HG02588 (cell line): ENCODE measurements around the gene JAG1.
A peak's percentile ranks its signal among the peaks of the same experiment; 100 is the strongest.

ENCODE experiments used
- ATAC-seq: cut with Tn5 transposase; IDR thresholded peaks from one replicate; pipeline ENCODE4 v1.9.1; 2021; ENCODE audit warnings: mild to moderate bottlenecking, moderate library complexity; ENCODE audit not compliant: unreplicated experiment

Gene JAG1

DNA sequence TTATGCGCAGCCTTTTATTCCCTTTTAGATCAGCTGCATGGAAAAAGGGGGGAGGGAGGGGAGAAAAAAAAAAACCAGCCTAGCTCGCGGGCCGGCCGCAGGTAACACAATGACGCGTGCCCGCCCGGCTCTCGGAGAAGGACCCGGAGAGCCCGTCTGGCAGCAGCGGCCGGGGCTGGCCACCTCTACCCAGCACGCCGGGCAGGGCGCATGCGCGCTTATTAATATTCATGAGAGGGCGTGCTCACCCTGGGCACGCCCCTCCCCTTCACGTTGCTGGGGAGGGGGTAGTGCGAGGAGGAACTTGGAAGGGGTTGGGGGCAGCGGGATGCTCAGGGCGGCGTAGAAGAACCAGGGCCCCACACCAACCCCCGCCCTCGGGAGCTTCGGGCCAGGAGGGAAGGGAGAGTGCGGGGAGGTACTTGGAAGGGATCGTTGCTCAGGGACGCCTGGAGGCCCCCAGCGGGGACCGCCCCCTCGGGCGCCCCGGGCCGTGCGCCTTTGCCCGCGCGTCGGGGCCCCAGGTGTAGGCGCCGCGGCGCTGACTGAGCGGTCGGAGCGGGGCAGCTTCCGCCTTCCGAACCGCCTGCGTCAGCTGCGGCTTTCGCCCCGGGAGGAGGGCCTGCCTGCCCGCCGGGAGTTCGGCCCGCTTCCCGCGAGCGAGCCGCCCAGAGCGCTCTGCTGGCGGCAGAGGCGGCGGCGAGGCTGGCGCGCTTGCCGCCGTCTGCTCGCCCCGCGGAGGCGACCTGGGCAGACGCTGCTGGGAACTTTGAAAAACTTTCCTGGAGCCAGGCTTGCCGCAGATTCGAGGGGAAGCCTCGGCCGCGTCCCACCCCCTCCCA lies at the start of gene JAG1:
TSS of gene JAG1 (minus strand) at position 158 of the 842 bp plus-strand sequence. CDS start 469 bp downstream, outside the sequence.
- peak; percentile 60 for ATAC-seq

DNA sequence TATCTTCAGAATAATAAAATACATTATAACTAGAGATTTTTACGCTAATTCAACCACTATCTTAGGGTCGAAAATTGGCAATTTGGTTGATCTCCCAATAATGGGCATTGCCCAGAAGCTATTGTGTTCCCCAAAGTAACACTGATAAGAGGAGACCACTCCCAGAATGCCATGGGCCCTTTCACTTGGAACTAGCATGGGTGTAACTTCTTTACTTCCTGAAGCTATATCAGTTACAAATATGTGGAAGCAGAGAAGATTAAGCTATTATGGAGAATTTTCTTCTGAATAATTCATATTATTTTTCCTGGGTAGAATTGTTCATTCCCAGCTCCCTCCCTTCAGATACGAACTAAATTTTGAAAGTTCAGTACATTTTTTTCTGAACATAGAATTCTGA lies 48.2 kb upstream of the JAG1 start:
- no peak for ATAC-seq

DNA sequence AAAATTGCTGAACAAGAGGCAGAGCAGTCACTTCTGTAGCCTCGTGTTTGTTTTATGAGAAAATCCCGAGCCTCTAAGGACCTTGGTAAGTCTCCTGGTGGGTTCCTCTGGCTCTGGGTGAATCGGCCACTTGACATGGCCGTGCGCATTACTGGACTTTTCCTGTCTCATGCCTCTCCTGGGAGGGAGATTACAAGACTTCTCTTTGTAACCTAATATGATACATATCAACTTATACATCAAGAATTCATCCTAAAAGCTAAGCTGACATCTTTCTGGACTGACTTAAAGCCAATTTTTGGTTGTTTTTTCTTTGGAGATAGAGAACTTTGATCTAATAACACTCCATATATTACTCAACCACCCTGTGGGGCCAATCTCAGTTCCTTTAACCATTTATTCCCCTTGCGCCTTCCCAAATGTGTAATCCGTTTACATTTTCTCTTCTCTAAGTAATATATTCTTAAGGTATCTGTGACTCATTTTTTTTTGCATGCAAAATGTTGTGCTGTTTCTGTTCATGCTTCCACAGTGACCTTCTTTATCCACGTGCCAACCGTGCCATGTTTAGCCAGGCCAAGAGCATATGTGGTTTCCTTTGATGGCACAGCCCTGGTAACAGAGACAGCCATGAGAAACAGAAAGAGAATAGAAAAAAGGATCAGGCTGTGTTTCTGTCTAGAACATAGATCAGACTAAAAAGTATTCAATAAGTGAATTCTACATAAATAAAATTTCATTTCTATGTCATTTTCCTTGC lies 47.5 kb upstream of the JAG1 start:
- no peak for ATAC-seq

DNA sequence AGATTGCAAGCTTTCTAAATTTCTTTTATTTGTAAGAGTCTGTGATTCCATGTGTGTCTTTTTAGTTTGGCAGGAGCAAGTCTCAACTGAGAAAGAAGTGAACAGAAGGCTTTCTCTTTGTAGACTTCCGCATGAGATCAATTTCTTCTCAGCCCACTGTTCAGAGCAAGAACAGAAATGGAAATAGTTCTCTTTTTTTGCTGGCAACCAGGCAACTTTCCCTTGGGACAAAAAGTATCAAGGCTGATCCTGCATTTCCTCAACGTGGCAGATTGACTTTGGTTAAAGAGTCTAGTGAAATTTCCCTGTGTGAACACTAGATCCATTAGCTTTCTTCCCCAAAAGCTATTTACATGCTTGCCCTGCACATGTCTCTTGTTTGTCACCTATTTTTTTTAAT lies 46.8 kb upstream of the JAG1 start:
- ATAC-seq: no peak

DNA sequence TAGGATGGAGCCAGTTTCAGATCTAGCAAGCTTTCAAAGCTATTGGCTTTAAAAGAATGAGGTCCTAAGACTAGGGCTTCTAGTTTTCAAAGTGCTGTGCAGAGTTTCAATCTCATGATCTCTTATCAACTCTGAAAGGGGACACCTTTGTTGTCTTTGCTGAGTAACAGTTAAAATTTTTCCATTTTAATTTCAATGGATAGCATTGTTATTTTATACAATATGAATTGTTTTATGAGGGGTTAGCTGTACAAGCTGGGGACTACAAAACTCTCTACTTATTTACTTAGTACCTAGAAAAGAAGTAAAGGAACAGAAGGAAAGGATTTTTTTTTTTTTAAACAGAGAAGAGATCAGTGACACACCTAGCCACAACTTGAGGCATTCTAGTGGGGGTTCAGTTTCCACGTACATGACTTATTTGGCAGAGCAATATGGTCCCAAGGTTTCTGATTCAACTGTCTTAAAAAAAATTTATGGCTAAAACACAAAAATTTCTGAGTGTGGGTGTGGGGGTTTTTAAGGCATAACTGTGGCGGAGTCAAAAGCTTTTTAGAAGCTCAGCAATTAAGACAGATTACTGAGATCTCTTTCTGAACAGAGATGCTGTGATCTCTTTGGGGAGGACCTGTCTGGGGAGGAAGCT lies 46.1 kb upstream of the JAG1 start:
- ATAC-seq: no peak

DNA sequence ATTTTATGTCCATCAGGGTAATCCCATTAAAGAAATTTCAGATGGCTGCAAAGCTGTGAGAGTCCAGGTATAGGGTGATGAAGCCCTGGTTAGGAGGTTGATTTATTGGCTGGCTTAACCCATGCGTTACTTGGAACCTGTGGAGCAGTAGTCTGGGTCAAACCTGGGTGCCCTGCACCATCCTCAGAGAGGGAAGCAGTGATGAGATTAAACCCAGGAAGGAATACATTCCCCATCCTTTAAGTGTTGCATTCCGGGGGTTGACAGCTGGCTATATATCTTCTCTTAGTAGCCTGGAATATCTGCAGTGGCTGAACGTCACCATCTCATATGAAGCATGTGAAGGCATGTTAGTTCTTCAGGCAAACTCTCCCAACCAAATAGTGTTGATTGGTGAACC lies 44.9 kb upstream of the JAG1 start:
- no peak for ATAC-seq

DNA sequence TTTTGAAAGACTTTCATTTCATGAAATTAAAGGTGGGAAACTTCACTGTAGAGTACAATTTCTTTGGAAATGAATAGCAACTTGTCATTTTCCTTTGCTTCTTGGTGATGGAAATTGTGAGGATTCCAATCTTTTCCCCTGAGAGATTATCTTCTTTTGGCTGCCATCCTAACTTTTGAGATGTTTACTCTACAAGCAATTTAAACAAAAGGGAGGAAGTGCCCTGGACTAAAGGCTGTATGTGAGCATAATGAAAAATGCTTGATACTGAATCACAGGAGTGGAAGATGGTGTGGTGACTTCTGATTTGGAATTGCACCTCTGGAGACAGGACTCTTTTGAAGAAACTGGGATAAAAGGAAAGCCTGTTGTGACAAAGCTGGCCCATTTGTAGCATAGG lies 43.1 kb upstream of the JAG1 start:
- ATAC-seq: no peak

DNA sequence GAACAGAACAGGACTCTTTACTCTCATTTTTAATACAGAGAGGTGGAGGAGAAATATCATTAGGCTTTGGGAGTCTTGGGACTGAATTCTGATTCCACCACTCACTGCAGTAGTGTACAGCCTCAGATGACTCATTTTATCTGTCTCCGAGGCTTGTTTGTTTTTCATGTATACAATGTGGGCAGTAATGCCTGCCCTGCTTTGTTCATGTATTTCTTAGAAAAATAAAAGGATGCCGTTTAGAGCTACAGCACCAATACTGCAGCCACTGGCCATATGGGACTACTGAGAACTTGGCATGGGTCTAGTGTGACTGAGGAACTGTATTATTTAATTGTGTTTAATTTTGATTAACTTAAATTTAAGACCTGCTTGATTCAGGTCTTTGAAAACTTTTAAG lies 41.2 kb upstream of the JAG1 start:
- ATAC-seq: no peak

DNA sequence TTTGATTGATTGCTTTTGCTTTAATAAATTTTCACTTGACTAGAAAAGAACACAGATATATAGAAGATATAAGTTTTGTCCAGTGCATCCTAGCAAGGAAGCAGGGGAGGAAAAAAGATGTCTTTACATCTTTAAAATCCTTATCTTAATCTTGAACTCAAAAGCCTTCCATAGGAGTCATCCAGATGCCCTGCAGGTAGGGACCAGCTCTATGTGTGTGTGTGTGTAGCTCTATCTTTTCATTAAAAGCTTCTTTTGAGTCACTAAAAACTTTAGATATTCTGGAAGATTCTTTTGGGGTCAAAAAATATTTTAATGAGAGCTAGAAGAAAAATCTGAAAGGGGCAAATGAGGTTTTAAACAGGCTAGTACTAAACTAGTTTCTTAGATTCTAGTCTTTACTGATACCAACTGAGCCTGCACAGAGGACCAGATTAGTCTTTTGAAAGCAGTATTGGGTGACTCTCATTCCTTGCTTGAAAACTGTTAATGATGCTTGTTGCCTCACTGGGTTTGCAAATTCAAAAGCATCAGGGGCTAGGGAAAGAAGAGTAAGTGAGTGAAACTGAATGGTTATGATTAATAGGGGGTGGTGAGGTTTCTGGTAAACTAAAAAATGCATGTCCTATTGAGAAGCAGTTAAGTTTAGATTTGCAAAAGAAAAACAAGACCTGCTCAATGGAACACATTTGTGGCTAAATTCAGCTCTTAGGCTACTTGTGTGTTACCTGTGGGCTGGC lies 40.6 kb upstream of the JAG1 start:
- no peak for ATAC-seq

DNA sequence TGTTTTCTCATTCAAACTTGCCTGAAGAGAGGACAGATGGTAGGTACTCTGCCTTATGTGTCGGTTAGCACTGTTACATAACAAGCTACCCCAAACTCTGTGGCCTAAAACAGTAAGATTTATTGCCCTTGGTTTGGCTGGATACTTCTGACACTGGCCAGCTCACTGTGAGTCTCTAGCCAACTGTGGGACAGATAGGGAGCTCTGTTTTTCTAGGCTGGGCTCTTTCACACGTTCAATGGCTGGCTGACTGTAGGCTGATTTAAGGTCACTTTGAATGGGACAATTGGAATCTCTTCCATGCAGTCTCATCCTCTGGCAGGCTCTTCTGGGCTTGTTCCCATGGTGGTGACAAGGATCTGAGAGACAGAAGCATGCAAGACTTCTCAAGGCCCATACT lies 39.4 kb upstream of the JAG1 start:
- ATAC-seq: no peak

DNA sequence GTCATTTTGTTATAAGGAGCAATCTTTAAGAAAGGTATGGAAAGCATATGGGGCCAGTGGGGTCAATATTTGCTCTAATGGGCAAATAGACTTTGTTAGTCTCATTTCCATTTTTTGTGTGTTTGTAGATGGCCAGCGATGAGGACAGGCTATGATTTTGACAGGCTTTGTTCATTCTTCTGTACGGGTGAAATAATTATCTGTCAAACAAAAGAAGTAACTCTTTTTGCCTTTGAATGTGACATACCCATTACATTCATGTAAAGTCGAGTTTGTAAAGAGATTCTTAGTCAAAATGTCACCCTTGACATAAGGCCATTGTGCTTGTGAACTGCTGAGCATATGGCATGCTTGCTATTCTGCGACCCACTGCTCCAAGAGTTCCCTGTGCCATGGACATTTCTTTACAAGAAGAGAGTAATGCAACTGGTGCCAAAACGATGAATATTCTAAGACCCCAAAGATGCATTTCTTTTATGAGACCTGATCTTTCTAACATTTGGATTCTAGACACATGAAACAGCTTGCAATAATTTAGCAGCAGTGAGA lies 38.2 kb upstream of the JAG1 start:
- ATAC-seq: no peak

DNA sequence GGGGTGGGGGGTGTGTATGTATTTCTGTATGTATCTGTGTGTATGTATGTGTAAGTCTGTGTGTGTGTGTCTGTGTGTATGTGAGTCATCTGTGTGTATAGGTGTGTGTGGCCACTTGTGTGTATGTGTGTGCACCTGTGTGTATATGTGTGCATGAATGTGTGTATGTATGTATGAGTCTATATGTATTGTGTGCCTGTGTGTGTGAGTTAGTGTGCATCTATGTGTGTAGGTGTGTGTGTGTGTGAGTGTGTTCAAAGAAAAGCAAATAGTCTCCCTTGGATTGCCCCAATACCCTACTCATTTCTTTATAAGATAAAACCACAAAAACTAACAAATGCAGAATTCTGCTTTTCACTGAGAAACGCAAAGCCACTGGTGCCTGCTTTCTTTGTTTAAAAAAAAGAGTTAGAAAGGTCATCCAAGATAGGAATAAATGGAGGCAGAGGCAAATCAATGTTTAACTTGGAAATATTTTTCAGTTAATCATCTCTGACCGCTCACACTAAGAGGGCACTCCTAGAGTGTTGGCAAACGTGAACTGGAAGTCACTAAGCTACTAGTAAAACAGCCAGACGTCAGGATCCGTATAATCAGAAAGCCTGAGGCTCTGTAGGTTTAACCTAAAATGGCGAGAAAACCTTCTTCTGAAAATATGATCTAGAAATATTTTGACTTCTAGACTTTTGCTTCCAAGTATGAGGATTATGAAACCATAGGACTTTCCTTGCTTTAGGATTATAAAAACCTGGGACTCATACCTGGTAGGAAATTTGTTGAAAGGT lies 37.4 kb upstream of the JAG1 start:
- ATAC-seq: no peak

DNA sequence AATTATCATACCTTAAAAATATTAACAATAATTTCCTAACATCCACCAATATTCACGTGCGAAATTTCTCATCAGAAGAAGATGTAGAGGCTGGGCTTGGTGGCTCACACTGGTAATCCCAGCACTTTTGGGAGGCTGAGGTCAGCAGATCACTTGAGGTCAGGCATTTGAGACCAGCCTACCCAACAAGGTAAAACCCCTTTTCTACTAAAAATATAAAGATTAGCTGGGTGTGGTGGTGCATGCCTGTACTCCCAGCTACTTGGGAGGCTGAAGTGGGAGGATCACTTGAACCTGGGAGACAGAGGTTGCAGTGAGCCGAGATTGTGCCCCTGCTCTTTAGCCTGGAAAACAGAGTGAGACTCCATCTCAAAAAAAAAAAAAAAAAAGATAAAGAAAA lies 36.1 kb upstream of the JAG1 start:
- ATAC-seq: no peak

DNA sequence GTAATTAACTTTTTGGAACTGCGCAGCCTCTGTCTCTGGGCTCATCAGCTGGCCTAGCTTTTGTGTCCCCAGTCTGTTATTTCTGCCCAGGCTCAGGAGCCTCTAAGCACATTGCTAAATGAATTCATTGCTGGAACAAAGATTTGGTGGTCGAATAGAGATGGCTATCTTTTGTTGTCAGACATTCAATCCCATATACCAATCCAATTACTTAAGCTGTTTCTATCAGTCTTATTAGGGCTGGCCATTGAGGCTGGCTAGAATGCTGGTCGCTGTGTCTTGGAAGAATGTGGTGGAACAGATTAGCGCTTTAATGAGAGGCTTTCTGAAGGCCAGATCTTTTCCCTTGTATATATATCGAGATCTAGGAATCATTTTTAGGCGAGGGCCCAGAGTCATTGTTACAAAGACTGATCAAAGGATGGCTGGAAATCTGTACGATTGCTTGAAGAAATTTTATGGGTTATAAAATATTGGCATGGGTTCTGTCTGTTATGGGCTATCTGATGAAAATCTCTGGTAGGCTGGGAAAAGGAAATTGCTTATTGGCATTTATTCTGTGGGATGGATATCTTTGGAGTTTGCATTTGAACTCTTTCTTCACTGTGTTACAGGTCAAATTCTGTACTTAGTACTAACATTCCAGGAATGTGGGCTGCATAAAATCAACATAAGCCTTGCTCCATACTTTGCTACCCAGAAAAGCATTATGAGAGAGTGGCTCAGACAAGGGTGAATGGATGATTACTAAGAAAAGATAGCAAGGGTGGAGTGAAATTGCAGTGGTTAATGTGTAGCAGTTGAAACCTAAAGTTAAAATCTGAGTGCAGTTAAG lies 34.8 kb upstream of the JAG1 start:
- ATAC-seq: no peak

DNA sequence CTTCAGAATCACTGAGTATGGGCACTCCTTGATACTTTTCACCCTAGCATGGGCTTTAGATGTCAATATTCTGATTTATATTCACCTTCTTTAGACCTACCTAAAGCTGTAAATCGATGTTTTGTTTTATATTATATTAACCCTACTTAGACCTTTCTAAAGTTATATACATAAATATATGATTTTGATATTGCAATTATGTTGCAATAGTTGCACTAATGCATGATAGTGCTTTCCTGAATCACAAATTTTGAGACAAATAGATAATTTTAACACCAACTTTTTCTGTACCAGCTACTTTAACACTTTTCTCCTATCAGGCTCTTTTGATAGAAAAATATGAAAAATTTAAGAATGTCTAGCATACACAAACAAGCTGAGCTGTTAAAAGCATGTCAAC lies 34.0 kb upstream of the JAG1 start:
- ATAC-seq: no peak

DNA sequence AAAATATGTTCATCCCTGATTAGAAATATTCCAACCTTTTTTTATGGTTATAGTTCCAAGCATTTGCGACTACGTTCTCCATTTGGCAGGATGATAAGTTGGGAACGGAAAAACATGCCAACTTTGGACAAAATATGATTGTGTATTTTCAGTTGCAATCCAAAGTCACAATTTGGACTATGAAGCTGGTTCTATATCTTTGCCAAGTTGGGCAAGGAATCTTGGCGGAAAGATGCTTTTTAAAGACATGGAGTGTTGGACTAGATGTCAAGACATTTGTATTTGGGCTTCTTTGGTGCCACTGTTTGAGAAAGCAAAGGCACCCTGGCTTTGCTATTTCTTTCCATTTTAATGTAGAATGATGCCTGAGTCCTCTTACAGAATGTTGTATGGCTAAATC lies 33.3 kb upstream of the JAG1 start:
- ATAC-seq: no peak

DNA sequence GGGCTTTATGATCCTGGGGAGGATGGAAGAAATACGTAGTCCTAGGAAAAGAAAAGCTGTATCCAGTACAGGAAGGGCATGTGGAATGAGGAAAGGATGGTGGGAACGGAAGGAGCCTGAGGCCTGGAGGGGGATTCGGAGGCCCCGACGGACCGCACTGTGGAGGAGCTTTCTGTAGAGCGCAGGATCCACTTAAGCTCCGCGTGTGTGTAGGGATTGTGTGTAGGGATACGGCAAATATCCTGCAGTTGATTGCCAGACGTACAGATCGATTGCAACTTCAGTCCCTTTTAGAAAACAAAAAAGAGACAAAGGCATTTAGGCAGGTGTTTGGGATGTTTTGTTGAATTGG lies 32.6 kb upstream of the JAG1 start:
- no peak for ATAC-seq

DNA sequence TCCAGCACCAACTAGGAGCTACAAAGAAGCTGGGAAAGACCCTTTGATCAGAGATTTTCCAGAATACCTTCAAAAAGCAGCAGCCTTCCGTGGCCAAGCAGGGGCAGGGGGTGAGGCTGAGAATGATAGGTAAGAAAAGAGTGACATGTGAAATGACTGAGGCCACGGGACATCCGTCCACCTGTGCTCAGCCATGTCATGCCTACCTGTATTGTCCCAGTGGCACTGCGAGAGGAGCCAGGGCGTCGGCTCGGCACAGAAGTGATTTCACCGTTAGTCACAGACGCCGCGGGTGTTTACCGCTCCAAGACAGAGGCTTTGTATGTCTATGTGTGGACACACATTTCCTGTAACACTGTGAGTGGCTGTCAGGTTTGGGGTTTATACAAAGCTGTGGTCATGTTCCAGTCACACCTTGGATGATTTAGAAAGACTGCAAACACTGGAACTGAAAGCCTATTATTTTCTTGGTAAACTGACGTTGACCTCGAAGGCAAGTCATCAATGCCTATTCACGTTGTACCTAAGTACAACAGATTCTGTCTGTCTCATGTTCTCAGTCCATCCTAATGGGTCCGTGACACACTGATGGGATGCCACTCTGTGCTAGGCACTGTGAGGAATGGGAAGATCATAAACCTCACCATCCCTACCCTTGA lies 32.1 kb upstream of the JAG1 start:
- ATAC-seq: no peak

DNA sequence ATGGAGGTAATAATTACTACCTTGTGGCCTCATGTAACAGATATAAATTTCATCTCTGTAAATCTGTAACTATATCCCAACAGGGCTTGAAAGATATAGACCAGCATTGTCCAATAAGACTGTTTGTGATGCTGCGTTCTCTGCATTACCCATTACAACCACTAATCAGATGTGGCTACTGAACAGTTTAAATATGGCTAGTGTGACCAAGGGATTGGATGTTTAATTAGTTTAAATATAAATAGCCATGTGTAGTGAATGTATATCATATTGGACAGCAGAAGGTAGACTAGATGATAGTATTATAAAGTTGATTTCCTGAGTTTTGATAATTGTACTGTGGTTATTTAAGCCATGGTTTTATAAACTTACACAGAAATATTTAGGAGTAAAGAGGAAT lies 27.8 kb upstream of the JAG1 start:
- ATAC-seq: no peak
